HPDE6-E6E7 (cell line): Measurements from ENCODE around the gene ADAM12.

Source experiments
- DNase-seq: peaks from one replicate; pipeline ENCODE4 v3.0.0; 2011; ENCODE audit warnings: missing footprints; ENCODE audit errors: extremely low spot score

ADAM12 gene

DNA sequence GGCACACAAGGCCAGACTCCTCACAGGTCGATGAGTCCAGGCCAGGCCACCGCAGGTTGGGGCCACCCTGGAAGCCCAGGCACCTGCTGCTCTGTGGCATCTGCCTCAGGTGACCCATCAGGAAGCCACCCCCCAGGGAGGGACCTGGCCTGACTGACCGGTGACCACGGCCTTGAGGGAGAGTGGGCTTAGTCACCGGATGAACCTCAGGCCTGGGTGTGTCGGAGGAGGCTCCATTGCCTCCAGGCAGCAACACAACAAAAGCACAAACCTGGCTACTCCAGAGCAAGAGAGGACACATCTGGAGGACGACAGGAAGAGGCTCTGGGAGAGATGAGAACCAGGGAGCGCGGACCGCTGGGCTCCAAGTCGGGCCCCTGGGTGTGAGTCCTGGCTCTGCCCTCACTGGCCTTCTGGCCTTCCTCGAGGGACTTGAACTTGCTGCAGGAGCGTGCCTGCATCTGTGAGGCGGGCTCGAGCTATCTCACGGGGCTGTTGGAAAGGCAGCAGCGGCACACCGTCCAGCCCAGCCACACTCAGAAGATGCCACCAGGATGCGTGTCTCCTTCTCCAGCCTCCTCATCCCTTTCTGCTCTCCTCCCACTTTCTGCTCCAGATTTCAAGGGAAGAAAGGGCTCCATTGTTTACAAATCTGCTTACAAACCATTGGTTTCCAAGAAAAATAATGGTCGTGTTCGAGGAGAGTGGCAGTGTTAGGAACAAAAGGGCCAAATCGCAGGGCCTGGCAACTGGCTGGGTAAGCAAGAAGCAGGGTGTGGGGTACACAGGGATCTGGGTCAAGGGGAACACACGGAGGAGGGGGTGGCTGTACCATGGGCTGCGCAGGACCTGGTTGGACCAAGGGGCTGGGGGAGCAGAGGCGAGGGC is 152.9 kb downstream of the ADAM12 start:
- DNase-seq: no peak

DNA sequence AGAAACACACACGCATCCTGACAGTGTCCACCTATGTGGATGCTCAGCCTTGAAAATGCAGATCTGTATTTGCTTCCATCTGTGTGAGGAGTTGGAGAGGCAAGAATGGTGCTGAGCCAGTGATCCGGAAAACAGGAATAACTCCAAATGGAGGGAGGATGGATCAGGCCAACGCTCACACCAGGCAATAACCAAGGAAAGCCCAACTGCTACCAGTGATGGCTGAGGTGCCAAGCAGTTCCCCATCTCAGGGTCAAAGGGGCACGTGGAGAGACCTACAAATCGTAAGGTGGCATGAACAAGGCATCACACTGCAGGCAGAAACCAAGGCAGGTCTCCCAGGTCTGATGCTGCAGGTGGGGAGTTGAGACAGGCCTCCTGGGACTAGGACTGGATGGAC is 153.6 kb downstream of the ADAM12 start:
- no peak for DNase-seq

DNA sequence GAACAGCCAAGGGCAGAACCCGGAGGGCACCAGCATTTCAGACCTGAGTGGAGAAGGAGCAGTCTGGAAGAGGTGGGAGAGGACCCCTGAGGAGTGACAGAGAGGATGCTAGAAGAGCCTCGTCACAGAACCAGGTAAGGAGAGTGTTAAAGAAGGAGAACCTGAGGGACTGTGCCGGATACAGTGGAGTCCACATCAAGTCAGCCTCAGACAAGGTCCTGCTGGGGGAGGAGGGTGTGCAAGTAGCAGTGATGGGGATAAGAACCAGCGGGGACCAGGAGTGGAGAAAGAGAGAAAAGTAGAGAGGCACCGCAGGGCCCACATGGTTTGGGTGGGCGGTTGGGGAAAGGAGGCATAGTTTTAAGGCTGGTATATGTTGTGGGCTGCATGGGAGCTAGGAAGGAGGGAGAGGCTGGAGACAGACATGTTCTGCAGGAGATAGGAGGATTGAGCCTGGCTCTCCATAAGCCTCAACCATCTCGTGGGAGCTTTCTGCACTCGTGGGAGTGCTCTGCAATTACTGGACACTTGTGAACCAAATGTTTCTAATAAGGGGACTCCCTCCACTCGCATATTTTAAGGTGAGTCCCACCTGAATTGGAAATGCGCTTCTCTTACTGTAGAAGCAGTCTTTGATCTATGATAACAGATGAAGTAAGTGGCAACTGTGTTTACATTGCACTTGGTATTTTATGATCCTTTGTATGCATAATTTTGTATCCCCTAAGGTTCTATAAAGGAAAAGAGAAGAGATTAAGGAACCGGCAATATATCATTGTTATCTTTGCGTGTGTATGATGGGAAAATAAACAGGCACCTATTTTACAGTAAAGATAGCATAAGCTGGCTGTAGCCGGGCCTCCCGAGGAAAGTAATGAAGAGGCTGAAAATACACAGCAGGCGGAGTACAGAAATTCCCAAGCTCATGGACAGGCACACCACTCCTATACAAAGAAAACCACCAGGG is 154.8 kb downstream of the ADAM12 start:
- no peak for DNase-seq

DNA sequence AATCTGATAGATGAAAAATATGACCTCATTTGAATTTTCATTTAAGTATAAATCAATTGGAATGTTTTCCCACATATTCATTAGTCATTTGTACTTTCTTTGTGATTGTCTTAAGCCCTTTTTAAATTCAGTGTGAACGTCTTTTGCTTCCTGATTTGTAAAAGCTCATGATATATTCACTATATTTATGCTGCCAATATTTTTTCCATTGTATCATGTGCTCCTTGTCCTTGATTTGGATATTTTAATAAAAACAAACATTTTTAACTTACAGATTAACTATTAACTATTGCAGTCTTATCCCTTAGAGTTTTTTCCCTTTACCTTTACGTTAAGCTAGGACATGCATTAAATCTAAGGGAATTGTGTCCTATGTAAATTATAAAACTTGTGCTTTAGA is 157.7 kb downstream of the ADAM12 start:
- DNase-seq: no peak

DNA sequence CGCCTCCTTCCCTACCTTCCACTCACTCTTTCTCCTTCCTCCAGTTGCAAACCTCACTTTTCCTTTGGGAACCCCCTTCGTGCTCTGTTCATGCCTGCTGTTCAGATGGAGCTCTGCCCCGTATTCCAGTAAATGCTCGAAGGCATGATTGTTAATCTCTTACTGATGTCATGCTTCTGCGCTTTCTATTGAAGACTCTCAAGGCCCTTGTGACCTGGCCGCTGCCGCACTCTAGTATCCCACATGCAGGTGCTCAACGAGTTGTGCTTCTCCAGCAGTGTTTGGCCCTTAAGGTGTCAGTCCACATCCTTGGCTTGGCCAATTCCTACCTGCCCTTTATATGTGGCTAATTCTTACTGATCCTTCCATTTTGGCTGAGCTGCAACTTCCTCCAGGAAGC is 158.6 kb downstream of the ADAM12 start:
- no peak for DNase-seq

DNA sequence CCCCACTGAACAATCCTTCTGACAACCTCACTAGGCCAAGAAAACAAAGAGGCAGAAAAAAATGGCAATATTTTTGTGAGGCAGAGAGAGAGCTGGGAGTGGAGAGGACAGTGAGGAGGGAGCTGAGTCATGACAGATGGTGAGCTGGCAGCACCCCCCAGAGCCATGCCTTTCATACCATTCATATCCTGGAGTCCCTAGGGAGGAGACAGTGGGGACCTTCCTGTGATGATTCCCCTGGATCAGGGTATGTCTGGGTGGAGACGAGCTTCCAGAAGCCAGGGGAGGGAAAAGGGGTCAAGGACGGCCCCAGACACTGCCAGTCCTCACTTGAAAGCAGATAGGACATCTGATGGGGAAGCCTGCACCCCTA is 160.5 kb downstream of the ADAM12 start:
- no peak for DNase-seq

DNA sequence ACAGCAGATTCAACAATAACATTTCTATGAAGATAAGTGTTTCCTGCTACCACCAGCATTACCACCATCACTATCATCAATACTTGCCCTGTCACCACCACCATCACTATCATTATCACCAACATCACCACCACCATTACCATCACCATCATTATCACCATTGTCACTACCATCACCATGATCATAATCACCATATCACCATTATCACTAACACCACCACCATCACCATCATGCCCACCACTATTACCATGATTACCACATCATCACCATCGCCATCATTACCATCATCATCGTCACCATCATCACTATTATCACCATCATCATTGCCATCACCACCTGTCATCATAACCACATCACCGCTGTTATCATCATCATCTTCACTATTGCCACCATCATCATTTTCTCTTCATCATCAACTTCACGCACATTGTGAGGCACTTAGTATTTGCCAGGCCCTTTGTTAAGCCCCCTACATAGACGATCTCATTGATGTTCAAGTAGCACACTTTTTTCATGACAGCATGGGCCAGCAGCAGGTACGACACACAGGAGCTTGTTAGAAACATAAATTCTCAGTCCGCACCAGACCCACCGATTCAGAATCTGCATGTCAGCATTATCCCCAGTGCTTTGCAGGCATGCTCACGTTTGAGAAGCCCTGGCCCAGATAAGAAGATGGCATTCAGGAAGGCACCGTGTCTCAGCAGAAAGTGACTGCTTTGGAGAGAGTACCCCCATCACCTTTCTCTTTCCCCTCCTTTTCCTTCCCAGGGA is 161.1 kb downstream of the ADAM12 start:
- DNase-seq: no peak

DNA sequence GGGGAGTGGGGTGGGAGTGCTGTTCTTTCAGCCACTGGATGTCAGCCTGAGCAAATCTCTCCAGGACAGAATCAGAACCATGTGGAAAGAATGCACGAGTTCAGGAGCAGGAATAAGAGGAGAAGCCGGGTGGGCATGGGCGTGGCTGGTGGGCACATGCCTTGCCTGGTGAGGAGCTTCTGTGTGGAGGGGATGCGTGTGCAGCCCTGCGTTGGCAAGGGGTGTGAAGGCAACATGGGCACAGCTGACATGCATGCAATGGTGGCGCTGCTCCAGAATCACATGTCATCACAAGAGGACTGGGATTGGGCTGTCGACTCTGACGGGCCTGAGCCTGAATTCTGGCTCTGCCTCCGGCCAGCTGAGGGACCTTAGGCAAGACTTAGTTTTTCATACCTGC is 162.1 kb downstream of the ADAM12 start:
- no peak for DNase-seq

DNA sequence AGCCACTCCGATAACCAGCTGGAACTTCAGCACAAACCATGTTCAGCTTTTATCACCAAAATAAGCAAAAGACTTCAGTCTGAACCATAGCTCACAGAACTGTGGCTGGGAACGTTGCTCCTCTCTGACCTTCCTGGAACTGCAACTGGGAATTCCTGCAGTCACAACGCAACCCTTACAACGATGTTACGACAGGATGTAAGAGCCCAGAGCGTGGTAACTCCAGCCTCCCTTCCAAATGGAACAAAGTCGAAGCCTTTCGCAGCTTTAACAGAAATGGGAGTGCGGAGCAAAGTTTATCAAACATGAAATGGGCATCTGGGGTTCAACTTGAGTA is 162.6 kb downstream of the ADAM12 start:
- no peak for DNase-seq

DNA sequence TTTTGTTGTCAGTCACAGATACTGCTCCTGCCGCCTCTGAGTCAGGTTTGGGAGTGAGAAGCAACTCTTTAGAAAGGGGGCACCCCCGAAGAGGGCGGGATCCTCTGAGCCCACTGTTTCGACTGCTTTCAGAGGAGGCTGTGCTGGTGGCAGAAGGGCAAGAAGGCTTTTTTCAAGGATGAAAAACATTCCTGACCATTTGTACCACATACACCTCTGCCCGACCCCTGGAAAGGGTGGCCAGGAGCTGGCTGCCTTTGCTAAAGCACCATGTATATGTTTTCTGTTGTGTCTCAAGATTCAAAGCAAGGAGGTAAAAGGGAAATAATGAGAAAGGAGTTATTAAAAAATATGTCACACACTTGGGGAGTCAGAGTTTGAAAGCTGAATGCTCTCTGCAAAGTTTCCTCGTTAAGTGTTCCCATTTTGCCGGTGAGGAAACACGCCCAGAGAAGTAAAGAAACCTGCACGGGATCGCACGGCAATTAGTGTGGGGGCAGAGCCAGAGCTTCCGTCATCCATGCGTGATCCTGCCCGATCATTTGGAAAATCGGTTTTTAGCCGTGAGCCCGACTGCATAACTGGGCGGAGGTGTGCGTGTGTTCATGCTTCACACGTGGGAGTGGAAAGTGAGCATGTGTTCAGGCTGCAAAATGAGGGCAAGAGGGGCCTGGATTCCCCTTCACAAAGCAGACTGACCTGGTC is 163.2 kb downstream of the ADAM12 start:
- no peak for DNase-seq

DNA sequence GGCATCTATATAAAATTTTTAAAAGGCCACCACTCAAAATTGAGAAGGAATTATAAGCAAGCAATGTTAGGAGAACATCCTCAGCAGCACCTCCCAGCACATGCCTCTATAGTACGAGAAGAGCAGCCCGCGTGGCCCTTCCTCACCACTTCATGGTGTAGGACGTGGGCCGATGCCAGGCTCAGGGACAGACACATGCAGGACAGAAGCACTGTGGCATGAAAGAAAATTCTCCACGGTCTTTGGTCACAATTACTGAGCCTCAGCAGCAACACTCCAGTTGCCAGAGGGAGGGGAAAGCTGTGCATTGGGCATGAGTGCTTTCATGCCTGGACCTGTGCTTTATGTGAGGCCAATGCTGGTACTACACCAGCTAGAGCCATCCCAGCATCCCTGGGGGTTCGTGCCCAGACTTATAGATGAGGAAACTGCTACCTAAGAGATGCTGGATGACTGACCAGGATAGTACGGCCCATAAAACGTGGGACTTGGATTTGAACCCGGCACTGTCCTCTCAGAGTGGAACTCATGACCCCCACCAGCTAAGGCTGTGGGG is 164.7 kb downstream of the ADAM12 start:
- DNase-seq: no peak

DNA sequence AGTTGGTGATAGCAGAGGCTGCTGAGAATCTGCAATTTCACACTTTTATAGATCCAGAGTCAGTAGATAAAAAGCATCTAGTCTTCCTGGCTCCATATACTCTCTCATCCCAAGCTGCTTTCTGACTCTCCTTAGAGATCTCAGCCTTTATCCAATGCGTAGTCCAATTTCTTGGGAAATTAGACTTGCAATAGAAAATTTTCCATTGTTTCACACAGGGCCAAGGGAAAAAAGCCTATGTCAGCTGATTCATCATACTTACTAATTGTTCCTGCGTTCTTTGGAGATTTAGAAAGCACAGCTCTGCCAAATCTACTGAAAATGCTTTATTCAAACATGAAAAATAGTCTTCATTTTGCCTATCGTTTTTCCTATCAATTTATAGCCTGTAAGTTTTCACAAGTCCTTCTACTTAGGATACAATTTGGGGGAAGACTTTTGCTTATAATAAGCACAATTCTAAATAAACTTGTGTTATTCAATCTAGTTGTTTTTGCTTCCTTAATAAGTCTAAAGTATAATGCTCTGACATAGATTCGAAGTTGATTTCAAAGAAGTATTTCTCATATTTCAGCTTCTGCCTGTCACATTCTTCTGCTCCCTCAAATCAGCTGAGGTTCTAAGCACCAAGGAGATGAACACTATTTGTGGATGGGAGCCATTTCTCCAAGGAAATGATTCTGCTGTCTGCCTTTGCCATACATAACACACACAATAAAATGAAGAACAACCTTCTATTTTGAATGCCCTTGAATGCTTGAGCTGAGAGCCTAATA is 165.4 kb downstream of the ADAM12 start:
- DNase-seq: no peak

DNA sequence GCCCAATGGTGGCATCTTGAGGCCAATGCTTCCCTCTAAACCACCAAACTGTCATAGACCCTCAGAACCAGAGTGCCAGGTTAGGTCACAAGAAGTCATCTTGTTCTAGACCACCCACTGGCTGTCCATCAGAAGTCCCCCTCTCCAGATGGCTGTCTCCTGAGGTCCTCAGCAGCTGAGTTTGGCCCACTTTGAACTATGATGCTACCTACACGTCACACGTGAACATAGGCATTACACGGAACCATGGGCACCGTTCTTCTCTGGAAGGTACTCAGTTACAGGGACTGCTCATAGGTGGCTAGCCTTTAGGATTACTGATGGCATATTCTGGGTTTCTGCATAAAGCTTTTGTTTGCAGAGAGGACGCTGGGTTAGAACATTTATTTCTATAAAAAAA is 166.4 kb downstream of the ADAM12 start:
- no peak for DNase-seq

DNA sequence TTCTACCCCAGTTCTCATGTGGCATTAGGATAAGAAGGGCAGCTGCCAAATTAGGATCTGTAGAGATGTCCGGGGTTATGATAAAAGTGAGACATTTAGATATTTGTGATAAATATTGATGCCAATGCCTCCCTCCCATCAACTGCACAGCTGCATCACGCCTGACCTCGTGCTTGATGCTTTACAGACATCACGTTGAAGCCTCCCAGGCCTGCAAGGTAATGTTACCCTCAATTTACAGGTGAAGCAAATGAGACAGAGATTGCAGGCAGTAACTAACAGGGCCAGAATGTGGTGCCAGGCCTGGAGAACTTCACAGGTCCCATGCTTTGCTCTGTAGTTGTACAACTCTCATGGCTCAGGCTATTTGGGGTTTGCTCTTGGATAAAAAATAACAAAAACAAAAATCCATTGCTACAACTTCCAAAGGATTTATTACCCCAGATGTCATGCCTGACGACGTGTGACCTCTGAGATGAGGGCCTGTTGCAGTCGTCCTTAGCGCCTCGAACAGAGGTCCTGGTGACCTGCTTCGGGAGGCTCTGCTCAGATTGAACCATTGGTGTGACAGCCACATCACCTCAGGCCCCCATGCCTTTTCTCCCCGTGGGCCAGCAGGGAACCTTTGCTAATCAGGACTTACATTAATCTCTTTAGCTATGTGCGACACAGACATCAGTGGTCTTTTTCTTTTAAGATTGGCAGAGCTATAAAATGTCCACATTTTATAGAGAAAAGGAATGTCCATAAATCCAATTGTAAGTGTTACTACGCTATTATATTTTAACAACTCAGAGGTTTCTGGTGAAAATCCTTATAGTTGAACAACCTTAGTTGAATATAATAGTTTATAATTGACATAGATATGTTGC is 169.3 kb downstream of the ADAM12 start:
- no peak for DNase-seq

DNA sequence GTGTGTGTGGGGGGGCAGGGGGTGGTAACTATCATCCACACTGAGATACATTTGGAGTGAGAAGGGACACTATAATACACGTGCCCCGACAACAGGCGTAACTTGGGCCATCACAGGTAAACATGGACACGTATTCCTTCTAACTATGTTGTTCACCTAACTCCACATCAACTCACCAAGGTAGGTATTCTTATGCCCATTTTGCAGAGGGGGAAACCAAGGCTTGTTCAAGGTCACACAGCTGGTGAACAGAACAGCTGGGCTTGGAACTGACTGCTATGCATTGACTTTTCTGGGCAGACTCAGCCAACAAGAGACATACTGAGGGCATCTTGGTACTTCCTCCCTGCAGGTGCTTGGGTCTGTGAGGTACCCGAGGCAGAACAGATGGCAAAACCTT is 170.1 kb downstream of the ADAM12 start:
- no peak for DNase-seq

DNA sequence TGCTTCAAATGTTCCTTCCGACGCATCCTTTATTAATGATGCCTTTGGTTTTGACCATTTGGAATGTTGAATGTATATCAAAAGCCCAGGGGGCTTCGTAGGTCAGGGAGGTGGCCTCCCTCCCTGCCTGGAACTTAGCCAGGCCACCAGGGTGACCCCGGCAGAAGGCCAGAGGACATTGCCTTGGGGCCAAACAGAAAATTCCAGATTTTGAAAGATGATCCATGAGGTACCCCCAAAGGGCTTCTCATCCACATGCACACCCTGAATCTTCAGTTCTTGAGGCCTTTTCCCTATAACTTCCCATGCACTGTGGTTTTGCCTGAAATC is 171.7 kb downstream of the ADAM12 start:
- no peak for DNase-seq

DNA sequence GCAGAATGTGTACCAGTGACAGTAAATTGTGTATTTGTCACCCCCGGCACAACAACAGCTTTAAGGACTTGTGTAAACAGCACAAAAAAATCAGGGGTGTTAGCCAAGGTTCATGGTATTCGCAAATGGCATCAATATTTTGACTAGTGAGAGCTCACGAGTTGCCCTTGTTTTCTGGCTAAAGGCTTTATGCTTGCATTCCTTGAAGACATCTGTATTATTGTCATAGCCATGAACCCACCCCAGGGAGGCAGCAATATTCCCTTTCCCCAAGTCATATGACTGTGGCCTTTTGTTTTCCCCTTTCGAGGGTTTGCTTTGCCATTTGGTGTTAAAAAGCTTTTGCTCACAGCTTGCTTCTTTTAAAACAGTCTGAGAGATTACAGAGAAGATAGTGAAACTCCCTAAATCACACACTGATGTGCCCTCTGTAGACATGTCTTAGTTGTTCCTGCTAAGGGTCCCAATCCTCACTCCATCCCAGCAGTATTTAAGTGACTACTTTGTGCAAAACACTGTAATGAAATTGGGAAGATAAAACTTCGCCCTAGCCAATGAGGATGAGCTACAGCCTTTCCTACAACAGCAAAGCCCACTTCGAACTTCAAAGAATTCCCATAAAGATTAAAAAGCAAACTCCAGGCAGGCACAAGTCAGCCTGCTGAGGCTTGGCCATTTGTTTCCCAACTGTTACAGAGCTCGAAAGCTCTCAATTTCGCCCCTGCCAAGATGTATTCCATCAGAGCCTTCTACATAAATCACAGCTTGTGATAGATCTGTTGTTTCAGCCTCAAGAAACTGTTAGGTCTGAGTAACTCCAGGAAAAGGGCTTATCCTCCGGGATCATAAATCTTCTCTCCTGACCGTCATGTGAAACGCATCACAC is 172.3 kb downstream of the ADAM12 start:
- no peak for DNase-seq

DNA sequence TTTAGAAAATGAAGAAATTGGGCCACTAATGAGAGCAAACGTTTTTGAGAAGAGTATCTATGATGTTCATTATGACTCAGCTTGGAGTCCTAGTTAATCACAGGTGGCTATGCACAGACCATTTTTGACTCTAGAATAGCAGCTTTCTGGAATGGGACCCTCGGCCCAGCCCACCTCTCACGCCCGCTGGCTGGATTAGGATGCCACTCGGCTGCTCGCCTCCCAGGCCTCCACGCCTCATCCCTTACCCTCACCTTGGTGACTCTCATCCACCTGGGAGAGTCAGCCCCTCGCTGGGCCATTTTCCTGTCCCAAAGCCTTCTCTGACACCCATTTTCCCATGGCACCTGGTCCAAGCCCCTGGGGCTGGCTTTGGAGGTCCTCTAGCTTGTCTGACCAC is 173.6 kb downstream of the ADAM12 start:
- no peak for DNase-seq

DNA sequence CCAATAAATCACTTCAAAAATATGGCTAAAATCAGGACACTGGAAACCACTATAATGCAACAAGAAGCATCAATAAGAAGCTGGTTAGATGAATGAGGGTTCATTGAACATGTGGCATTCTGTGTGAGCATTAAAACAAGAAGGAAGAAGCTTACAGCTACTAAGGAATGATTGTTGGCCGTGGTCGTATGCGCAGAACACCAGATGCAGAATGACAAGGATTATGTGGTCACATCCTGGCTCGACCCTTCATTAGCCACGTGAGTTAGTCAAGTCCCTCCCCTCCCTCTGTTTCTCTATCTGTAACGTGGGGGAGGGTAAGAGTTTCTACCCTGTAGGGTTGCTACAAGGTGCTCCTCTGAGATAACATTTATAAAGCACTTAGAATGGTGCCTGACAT is 174.3 kb downstream of the ADAM12 start:
- no peak for DNase-seq
